HCT116 (cell line): ENCODE measurements around the gene SUCLG2. TPM values are rescaled to one million over a fixed set of nuclear protein-coding genes. Genes with fewer than 3 reads are reported as not detected.

Source experiments
- ATAC-seq: fragments of 200-7000 bp; cut with Tn5 transposase; 2 replicates; pipeline ENCODE4 v1.9.1; 2020; ENCODE audit warnings: mild to moderate bottlenecking, moderate library complexity
- BruUV-seq: library from RNA; stranded (reverse); fragments of 400-500 nt; replicated peaks from 2 replicates; lab custom pipeline; 2021; lab: Mats Ljungman, UMichigan
- CTCF ChIA-PET: fragments of 300-600 bp; sonication (Branson Sonifier 250); formaldehyde crosslinking; loops from one replicate; lab custom pipeline; 2021; ENCODE audit warnings: antibody characterized with exemption; lab: Charles Lee
- POLR2A ChIA-PET: fragments of 300-600, 350-600 bp; sonication (Branson Sonifier 250); formaldehyde crosslinking; loops from one replicate; lab custom pipeline; 2021; ENCODE audit warnings: antibody characterized with exemption; lab: Charles Lee
- RAD21 ChIA-PET, 2 experiments: fragments of 300-600 bp; sonication (Branson Sonifier 250); formaldehyde crosslinking; loops; one replicate each; lab custom pipeline; 2023; ENCODE audit warnings: low total read pairs in 2 of 2; ENCODE audit not compliant: uncharacterized antibody in 2 of 2, unreplicated experiment in 2 of 2, low non-redundant PET in 1 of 2; lab: Charles Lee
- DNase-seq: peaks from one replicate; pipeline ENCODE4 v3.0.0-alpha.2; 2010; ENCODE audit warnings: low read depth, low spot score
- H2AFZ ChIP-seq: fragments of 200-600 bp; shearing (Covaris generic), sonication (generic); 2 replicates; pipeline ENCODE4 v1.6.1; 2017; ENCODE audit warnings: low read depth, mixed run types, mixed read lengths, antibody characterized with exemption, low read length; ENCODE audit not compliant: poor library complexity, severe bottlenecking
- H3K27ac ChIP-seq: 2 replicates; pipeline ENCODE4 v1.5.1; 2012; ENCODE audit warnings: low read depth, low read length
- H3K27me3 ChIP-seq: fragments of 200-600 bp; sonication (generic); 2 replicates; pipeline ENCODE4 v1.6.1; 2016; ENCODE audit warnings: mixed run types, low read length, mixed read lengths; ENCODE audit not compliant: insufficient read depth
- H3K36me3 ChIP-seq, 2 experiments: fragments of 200-500 bp in 1 of 2; fragments of 200-600 bp in 1 of 2; sonication (Bioruptor generic) in 1 of 2; sonication (generic) in 1 of 2; 2 replicates each; pipeline versions ENCODE4 v1.5.1 to v1.6.1; 2014 to 2016; ENCODE audit warnings: low read length in 2 of 2, inconsistent platforms in 1 of 2, mixed read lengths in 1 of 2, mixed run types in 1 of 2; ENCODE audit not compliant: insufficient read depth in 2 of 2, control insufficient read depth in 1 of 2
- H3K4me1 ChIP-seq, 2 experiments: fragments of 200-600 bp in 1 of 2; sonication (generic) in 1 of 2; 2 replicates each; pipeline versions ENCODE4 v1.5.1 to v1.6.1; 2012 to 2017; ENCODE audit warnings: low read length in 2 of 2, inconsistent platforms in 1 of 2, mild to moderate bottlenecking in 1 of 2, mixed read lengths in 1 of 2, mixed run types in 1 of 2, moderate library complexity in 1 of 2; ENCODE audit not compliant: insufficient read depth in 2 of 2, control insufficient read depth in 1 of 2
- H3K4me2 ChIP-seq: fragments of 200-600 bp; sonication (generic); 2 replicates; pipeline ENCODE4 v1.6.1; 2017; ENCODE audit warnings: mixed run types, low read length, mixed read lengths
- H3K4me3 ChIP-seq, 2 experiments: fragments of 200-600 bp in 1 of 2; sonication (generic) in 1 of 2; replicated peaks in 1 of 2; 2 replicates each; pipeline ENCODE4 v1.5.1; 2011 to 2016; ENCODE audit warnings: low read length in 2 of 2, control low read depth in 1 of 2, low read depth in 1 of 2, mild to moderate bottlenecking in 1 of 2, mixed read lengths in 1 of 2, mixed run types in 1 of 2
- H3K79me2 ChIP-seq: fragments of 200-600 bp; sonication (generic); 2 replicates; pipeline ENCODE4 v1.6.1; 2017; ENCODE audit warnings: mild to moderate bottlenecking, mixed run types, low read length, moderate library complexity, mixed read lengths; ENCODE audit not compliant: insufficient read depth
- H3K9ac ChIP-seq: fragments of 200-600 bp; sonication (generic); 2 replicates; pipeline ENCODE4 v1.6.1; 2016; ENCODE audit warnings: low read length, mixed read lengths
- H3K9me2 ChIP-seq: fragments of 200-600 bp; sonication (generic), shearing (Covaris generic); 2 replicates; pipeline ENCODE4 v1.6.1; 2017; ENCODE audit warnings: mixed run types, mild to moderate bottlenecking, moderate library complexity; ENCODE audit not compliant: insufficient read depth
- H3K9me3 ChIP-seq, 2 experiments: fragments of 200-500 bp in 1 of 2; fragments of 200-600 bp in 1 of 2; sonication (Bioruptor generic) in 1 of 2; sonication (generic) in 1 of 2; 2 replicates each; pipeline ENCODE4 v1.6.1; 2014 to 2017; ENCODE audit warnings: low read length in 2 of 2, mixed read lengths in 2 of 2, inconsistent platforms in 1 of 2, low read depth in 1 of 2, mild to moderate bottlenecking in 1 of 2, mixed run types in 1 of 2, moderate library complexity in 1 of 2; ENCODE audit not compliant: control insufficient read depth in 1 of 2, insufficient read depth in 1 of 2
- H4K20me1 ChIP-seq: fragments of 200-600 bp; sonication (generic), shearing (Covaris generic); 2 replicates; pipeline ENCODE4 v1.6.1; 2017; ENCODE audit warnings: mixed run types, mild to moderate bottlenecking, moderate library complexity; ENCODE audit not compliant: insufficient read depth
- CBX3 ChIP-seq: IDR thresholded peaks from 2 replicates; pipeline ENCODE4 v1.6.1; 2012; ENCODE audit warnings: low read depth
- CTCF ChIP-seq, 3 experiments: fragments of 200-600 bp in 1 of 3; sonication (generic) in 1 of 3; IDR thresholded peaks in 2 of 3; conservative IDR thresholded peaks in 1 of 3; 2 replicates each; pipeline ENCODE4 v1.5.1; 2012 to 2017; ENCODE audit warnings: low read depth in 2 of 3, low read length in 2 of 3, antibody characterized with exemption in 1 of 3, borderline replicate concordance in 1 of 3, control low read depth in 1 of 3, mild to moderate bottlenecking in 1 of 3, mixed read lengths in 1 of 3, mixed run types in 1 of 3, moderate library complexity in 1 of 3; ENCODE audit not compliant: insufficient read depth in 1 of 3
- EGR1 ChIP-seq: IDR thresholded peaks from 2 replicates; pipeline ENCODE4 v1.6.1; 2012; ENCODE audit warnings: low read depth
- ELF1 ChIP-seq: IDR thresholded peaks from 2 replicates; pipeline ENCODE4 v1.6.1; 2012; ENCODE audit warnings: low read depth, borderline replicate concordance
- EZH2 ChIP-seq: fragments of 200-600 bp; sonication (generic); IDR thresholded peaks from 2 replicates; pipeline ENCODE4 v1.6.1; 2017; ENCODE audit warnings: antibody characterized with exemption, mixed run types
- FOSL1 ChIP-seq: IDR thresholded peaks from 2 replicates; pipeline ENCODE4 v1.6.1; 2012; ENCODE audit warnings: low read depth
- JUND ChIP-seq: IDR thresholded peaks from 2 replicates; pipeline ENCODE4 v1.6.1; 2012
- POLR2A ChIP-seq: IDR thresholded peaks from 2 replicates; pipeline ENCODE4 v1.7.0; 2011; ENCODE audit warnings: borderline replicate concordance; ENCODE audit not compliant: insufficient read depth, insufficient read length; ENCODE audit errors: extremely low read depth
- POLR2AphosphoS5 ChIP-seq: IDR thresholded peaks from 2 replicates; pipeline ENCODE4 v1.6.1; 2011; ENCODE audit warnings: mild to moderate bottlenecking, low read depth, low read length, moderate library complexity
- RAD21 ChIP-seq: IDR thresholded peaks from 2 replicates; pipeline ENCODE4 v1.6.1; 2012; ENCODE audit warnings: low read depth, mild to moderate bottlenecking
- SIN3A ChIP-seq: IDR thresholded peaks from 2 replicates; pipeline ENCODE4 v1.6.1; 2012; ENCODE audit warnings: low read depth
- SRF ChIP-seq: IDR thresholded peaks from 2 replicates; pipeline ENCODE4 v1.6.1; 2012; ENCODE audit warnings: low read depth
- TCF7L2 ChIP-seq: IDR thresholded peaks from 2 replicates; pipeline ENCODE4 v1.7.0; 2011; ENCODE audit warnings: borderline replicate concordance, inconsistent platforms; ENCODE audit not compliant: insufficient read depth, insufficient read length; ENCODE audit errors: extremely low read depth
- YY1 ChIP-seq: IDR thresholded peaks from 2 replicates; pipeline ENCODE4 v1.6.1; 2011; ENCODE audit warnings: low read length, low read depth, moderate library complexity, mild to moderate bottlenecking; ENCODE audit not compliant: insufficient replicate concordance; ENCODE audit errors: extremely low read depth
- ZFX ChIP-seq: fragments of 450-650 bp; IDR thresholded peaks from 2 replicates; pipeline ENCODE4 v1.6.1; 2017
- ZNF274 ChIP-seq: fragments of 200-500 bp; sonication (Bioruptor generic); IDR thresholded peaks from 2 replicates; pipeline ENCODE4 v1.6.1; 2014; ENCODE audit warnings: mild to moderate bottlenecking, low read depth, low read length, inconsistent platforms
- intact Hi-C: fragments of 100-400 bp; cut with micrococcal nuclease; formaldehyde crosslinking; loops from 2 replicates; pipeline ENCODE4 v1.10.0; 2022
- total RNA-seq: library from RNA; stranded (reverse); gene quantifications from one replicate; pipeline ENCODE4 v1.2.1, GENCODE V29; 2021; ENCODE audit not compliant: unreplicated experiment
- TF ChIP-seq, protein P1 (sequence below): IDR thresholded peaks from 2 replicates; pipeline ENCODE4 v1.6.1; 2011; ENCODE audit warnings: mild to moderate bottlenecking, low read length, moderate library complexity; ENCODE audit not compliant: insufficient replicate concordance; ENCODE audit errors: extremely low read depth
- TF ChIP-seq, protein P2 (sequence below): IDR thresholded peaks from 2 replicates; pipeline ENCODE4 v1.6.1; 2012

The SUCLG2 gene
- total RNA-seq, 1 experiment from 2014 or later: 49.2 TPM

DNA sequence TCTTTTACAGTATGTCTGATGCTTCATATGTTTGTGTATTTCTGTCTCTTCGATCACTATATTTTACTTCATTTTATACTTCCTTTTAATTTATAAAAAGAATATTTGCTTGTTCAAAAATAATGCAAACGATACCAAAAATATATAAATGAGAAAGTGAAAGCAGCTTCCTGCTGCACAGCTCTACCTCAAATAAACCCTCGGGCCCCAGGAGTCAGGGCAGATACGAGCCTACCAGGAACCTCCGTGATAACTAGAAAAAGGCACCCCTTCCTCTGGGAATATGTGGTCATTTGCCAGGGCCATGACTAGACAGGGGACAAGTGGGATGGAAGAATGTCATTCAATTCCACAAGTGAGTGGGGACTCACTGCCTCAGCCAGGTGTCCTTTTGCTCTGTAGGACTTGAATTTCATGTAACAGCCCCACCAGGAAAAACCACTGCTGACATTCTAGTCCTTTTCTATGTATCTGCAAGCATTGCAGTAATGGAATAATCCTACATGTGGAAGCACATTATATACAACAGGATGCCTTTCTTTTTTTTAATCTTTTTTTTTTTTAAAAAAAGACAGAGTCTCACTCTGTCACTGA is 133.3 kb downstream of the SUCLG2 start:
- BruUV-seq: no TSS peak
- H3K36me3 ChIP-seq: no peaks in the 10 kb centered on the region
- ChIA-PET RAD21 (no interaction called here), CTCF (no interaction called here), POLR2A (no interaction called here)
- no peak overlapping the region for H3K27ac ChIP-seq
- H4K20me1 ChIP-seq: no peaks in the 10 kb centered on the region
- no peak overlapping the region for H3K4me3 ChIP-seq
- H3K9me2 ChIP-seq: no peaks in the 10 kb centered on the region
- H3K4me2 ChIP-seq: no peak overlapping the region
- no peaks in the 10 kb centered on the region for H3K9me3 ChIP-seq
- ATAC-seq (no peak), DNase-seq (no peak)
- H3K9ac ChIP-seq: no peak overlapping the region
- no peak overlapping the region for H2AFZ ChIP-seq
- TF ChIP-seq ELF1: no peak
- TF ChIP-seq EZH2: no peak
- no peak for TF ChIP-seq CBX3
- H3K79me2 ChIP-seq: no peaks in the 10 kb centered on the region
- H3K27me3 ChIP-seq: no peaks in the 10 kb centered on the region
- peaks cover 0 to under 1% of the 10 kb centered on the region in 2 experiments; a peak in 1 of 4 replicates for H3K4me1 ChIP-seq
- intact Hi-C loops: no loop called here

DNA sequence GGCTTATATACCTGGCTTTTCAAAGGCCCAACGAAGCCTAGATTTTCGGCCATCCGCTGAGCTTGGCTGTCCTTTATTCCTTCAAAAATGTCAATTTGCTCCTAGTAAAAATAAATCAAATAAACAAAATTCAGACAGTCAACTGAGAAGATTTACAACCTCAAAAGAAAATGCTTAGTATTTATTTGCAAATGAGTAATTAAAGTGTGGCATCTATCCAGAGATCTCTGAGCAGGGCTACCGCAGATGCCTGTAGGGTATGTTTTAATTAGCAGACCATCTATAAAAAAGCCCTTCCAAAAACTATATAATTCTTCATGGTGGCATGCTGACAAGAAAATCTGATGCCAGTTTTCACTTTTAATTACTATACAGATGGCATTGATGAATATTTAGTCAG is 136.2 kb downstream of the SUCLG2 start:
- no peak overlapping the region for H3K27ac ChIP-seq
- no peaks in the 10 kb centered on the region for H3K9me2 ChIP-seq
- H3K9ac ChIP-seq: no peak overlapping the region
- ChIA-PET CTCF (no interaction called here), RAD21 (no interaction called here), POLR2A (no interaction called here)
- no peak overlapping the region for H2AFZ ChIP-seq
- no peaks in the 10 kb centered on the region for H3K36me3 ChIP-seq
- intact Hi-C loops: no loop called here
- H3K9me3 ChIP-seq: no peaks in the 10 kb centered on the region
- H4K20me1 ChIP-seq: no peaks in the 10 kb centered on the region
- ATAC-seq (no peak), DNase-seq (no peak)
- H3K4me1 ChIP-seq: no peaks in the 10 kb centered on the region
- H3K79me2 ChIP-seq: no peaks in the 10 kb centered on the region
- no TSS peak for BruUV-seq
- no peak overlapping the region for H3K4me2 ChIP-seq
- no peaks in the 10 kb centered on the region for H3K27me3 ChIP-seq
- H3K4me3 ChIP-seq: no peak overlapping the region
- TF ChIP-seq SIN3A (no peak), RAD21 (no peak), CTCF (IDR thresholded peaks at IDR 0.05 in 2 of 3, conservative IDR thresholded peaks at IDR 0.05 in 1 of 3; ENCODE audit: borderline replicate concordance in 1 of 3, insufficient read depth in 1 of 3, low read depth in 2 of 3, low read length in 2 of 3) (no peak), ZNF274 (no peak), EZH2 (no peak), JUND (no peak), EGR1 (no peak), ZFX (no peak), CBX3 (no peak), POLR2A (no peak), POLR2AphosphoS5 (no peak), YY1 (no peak), TCF7L2 (no peak), ELF1 (no peak), SRF (no peak), FOSL1 (no peak)
- TF ChIP-seq, protein P1, sequence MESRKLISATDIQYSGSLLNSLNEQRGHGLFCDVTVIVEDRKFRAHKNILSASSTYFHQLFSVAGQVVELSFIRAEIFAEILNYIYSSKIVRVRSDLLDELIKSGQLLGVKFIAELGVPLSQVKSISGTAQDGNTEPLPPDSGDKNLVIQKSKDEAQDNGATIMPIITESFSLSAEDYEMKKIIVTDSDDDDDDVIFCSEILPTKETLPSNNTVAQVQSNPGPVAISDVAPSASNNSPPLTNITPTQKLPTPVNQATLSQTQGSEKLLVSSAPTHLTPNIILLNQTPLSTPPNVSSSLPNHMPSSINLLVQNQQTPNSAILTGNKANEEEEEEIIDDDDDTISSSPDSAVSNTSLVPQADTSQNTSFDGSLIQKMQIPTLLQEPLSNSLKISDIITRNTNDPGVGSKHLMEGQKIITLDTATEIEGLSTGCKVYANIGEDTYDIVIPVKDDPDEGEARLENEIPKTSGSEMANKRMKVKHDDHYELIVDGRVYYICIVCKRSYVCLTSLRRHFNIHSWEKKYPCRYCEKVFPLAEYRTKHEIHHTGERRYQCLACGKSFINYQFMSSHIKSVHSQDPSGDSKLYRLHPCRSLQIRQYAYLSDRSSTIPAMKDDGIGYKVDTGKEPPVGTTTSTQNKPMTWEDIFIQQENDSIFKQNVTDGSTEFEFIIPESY: no peak
- TF ChIP-seq, protein P2, sequence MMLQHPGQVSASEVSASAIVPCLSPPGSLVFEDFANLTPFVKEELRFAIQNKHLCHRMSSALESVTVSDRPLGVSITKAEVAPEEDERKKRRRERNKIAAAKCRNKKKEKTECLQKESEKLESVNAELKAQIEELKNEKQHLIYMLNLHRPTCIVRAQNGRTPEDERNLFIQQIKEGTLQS: no peak
